ENCODE measurements around the gene RAB6C. TPM values are rescaled to one million over a fixed set of nuclear protein-coding genes. Genes with fewer than 3 reads are reported as not detected.
A peak's percentile ranks its signal among the peaks of the same experiment; 100 is the strongest.

RAB6C gene
- total and polyA plus RNA-seq, 2 of the 8 experiments (the other 6 are each of a cell fraction or from before 2014, with no cell fraction given) = 0.03 to 0.09 TPM

- H2BK5ac ChIP-seq (ENCODE audit: low read depth, low read length) = no peak overlapping the region
- no peak overlapping the region for H3K56ac ChIP-seq (replicated peaks; ENCODE audit: insufficient read length, low read depth, low read length)
- no peak overlapping the region for H2BK12ac ChIP-seq (ENCODE audit: low read depth, low read length)
- H3K79me2 ChIP-seq (ENCODE audit: control insufficient read depth in 1 of 2, insufficient read depth in 2 of 2, low read length in 2 of 2) = no peaks in the 10 kb centered on the region
- H3K27me3 ChIP-seq (replicated peaks in 1 of 4; ENCODE audit: control insufficient read depth in 3 of 4, extremely low read depth in 1 of 4, insufficient read depth in 3 of 4, low read length in 3 of 4) = peaks cover 0 to 6% (median 2%) of the 10 kb centered on the region in 4 experiments; a peak in 4 of 7 replicates
- H3K23me2 ChIP-seq (ENCODE audit: low read depth, low read length) = peaks cover 2% of the 10 kb centered on the region; the same call in 1 of the 2 replicates
- H3K23ac ChIP-seq (ENCODE audit: insufficient read length) = no peak overlapping the region
- peaks cover 0 to 5% (median 1%) of the 10 kb centered on the region in 4 experiments; a peak in 4 of 7 replicates for H3K4me1 ChIP-seq (replicated peaks in 1 of 4; ENCODE audit: control insufficient read depth in 3 of 4, insufficient read depth in 4 of 4, low read length in 3 of 4)
- H4K8ac ChIP-seq (ENCODE audit: extremely low read depth, insufficient read depth, low read length) = no peak overlapping the region
- H2BK20ac ChIP-seq (ENCODE audit: low read length) = no peak overlapping the region
- H4K20me1 ChIP-seq (replicated peaks in 1 of 2; ENCODE audit: control insufficient read depth in 1 of 2, insufficient read depth in 2 of 2, low read length in 2 of 2) = no peaks in the 10 kb centered on the region
- H2AFZ ChIP-seq (ENCODE audit: low read length) = no peak overlapping the region
- FAIRE-seq = no peak
- WGBS, 2 experiments (ENCODE audit: extremely low coverage in 1 of 2, insufficient coverage in 1 of 2, insufficient read length in 1 of 2, insufficient replicate concordance in 2 of 2, low coverage in 1 of 2, low lambda C conversion rate in 2 of 2, missing lambda C conversion rate in 1 of 2) = 73% methylated on average over 1 of the region's 1 CpG; no CpG with 5 or more reads in 1 of the 2 experiments
- DNase-seq (ENCODE audit: low read depth in 1 of 2, low spot score in 2 of 2) = no peak
- H2BK15ac ChIP-seq (ENCODE audit: low read length) = no peak overlapping the region
- H3K4me2 ChIP-seq (ENCODE audit: insufficient read depth in 1 of 2, low read depth in 2 of 2, low read length in 2 of 2) = peak overlapping the region in 1 of 2 experiments; percentile 61; a peak in 1 of 4 replicates
- H3K27ac ChIP-seq (ENCODE audit: low read depth, low read length) = no peak overlapping the region
- no peaks in the 10 kb centered on the region for H3K36me3 ChIP-seq (ENCODE audit: control insufficient read depth in 2 of 4, insufficient read depth in 4 of 4, low read length in 3 of 4)
- no peak overlapping the region for H2AK5ac ChIP-seq (ENCODE audit: low read depth, low read length)
- H3K79me1 ChIP-seq (ENCODE audit: low read depth, low read length) = no peaks in the 10 kb centered on the region
- H3K18ac ChIP-seq (ENCODE audit: extremely low read depth, low read length) = no peak overlapping the region
- no peaks in the 10 kb centered on the region for H3K9me3 ChIP-seq (ENCODE audit: insufficient read depth in 2 of 2, low read depth in 1 of 2, low read length in 1 of 2)
- H3K14ac ChIP-seq (ENCODE audit: insufficient read length) = no peak overlapping the region
- TF ChIP-seq JUN (IDR thresholded peaks at IDR 0.05; ENCODE audit: low read depth, low read length) = no peak
- TF ChIP-seq BCL11A (IDR thresholded peaks at IDR 0.05; ENCODE audit: low read depth in 2 of 2, low read length in 2 of 2) = no peak
- no peak for TF ChIP-seq SAP30 (IDR thresholded peaks at IDR 0.05; ENCODE audit: insufficient read depth, insufficient replicate concordance, low read length)
- TF ChIP-seq PHF8 (conservative IDR thresholded peaks at IDR 0.05; ENCODE audit: low read depth, low read length) = no peak
- no peak for TF ChIP-seq SIX5 (IDR thresholded peaks at IDR 0.05; ENCODE audit: low read depth, low read length)
- TF ChIP-seq POLR2A (IDR thresholded peaks at IDR 0.05; ENCODE audit: control extremely low read depth in 1 of 2, low read depth in 2 of 2, low read length in 2 of 2) = no peak
- TF ChIP-seq TEAD4 (IDR thresholded peaks at IDR 0.05; ENCODE audit: low read depth, low read length) = peak; percentile 93
- TF ChIP-seq TAF7 (optimal IDR thresholded peaks at IDR 0.05; ENCODE audit: borderline replicate concordance, low read depth, low read length) = no peak
- TF ChIP-seq EGR1 (IDR thresholded peaks at IDR 0.05; ENCODE audit: borderline replicate concordance, low read depth, low read length) = no peak
- TF ChIP-seq SIN3A (conservative IDR thresholded peaks at IDR 0.05 in 1 of 2, IDR thresholded peaks at IDR 0.05 in 1 of 2; ENCODE audit: low read depth in 1 of 2, low read length in 2 of 2) = peak in 1 of 2 experiments; percentile 49; a peak in 1 of 4 replicates
- H4K5ac ChIP-seq (ENCODE audit: insufficient read length, low read depth, low read length) = no peak overlapping the region
- H3K4me3 ChIP-seq (ENCODE audit: extremely low read depth in 1 of 4, insufficient read depth in 2 of 4, low read depth in 3 of 4, low read length in 4 of 4) = no peak overlapping the region
- POLR2A ChIA-PET (ENCODE audit: partially characterized antibody) = no interaction called here
- H3K9ac ChIP-seq (replicated peaks in 1 of 4; ENCODE audit: extremely low read depth in 1 of 4, low read depth in 3 of 4, low read length in 3 of 4) = no peak overlapping the region
- no peak overlapping the region for H4K91ac ChIP-seq (replicated peaks; ENCODE audit: insufficient read length, low read length)
- no peak overlapping the region for H2BK120ac ChIP-seq (replicated peaks; ENCODE audit: low read depth, low read length)
- H3K4ac ChIP-seq (replicated peaks; ENCODE audit: insufficient read length, low read depth, low read length) = no peak overlapping the region
- CTCF ChIA-PET (ENCODE audit: partially characterized antibody) = interaction anchor here (0.7 kb wide), 1 partner anchor 668 kb away, joined by 3 read pairs; no protein-coding TSS in a partner anchor
Observed at GRCh38 chr2:129935118-129935517, 44.3 kb upstream of the RAB6C start.
